NOMO-1 treated with dmso at 0.1 percent for 144 hours (cell line): ENCODE data around the gene ZNF654.

ENCODE experiments used
- DNase-seq: peaks from one replicate; lab custom pipeline; 2025; ENCODE audit not compliant: unreplicated experiment; lab: John Stamatoyannopoulos, UW

The ZNF654 gene

GRCh38 chr3:88192631-88193030, 133.6 kb downstream of the ZNF654 start:
- DNase-seq = no peak
